Central memory CD4-positive, alpha-beta T cell (primary cell): Measurements from ENCODE around the gene NHLH1.

Experiments used
- DNase-seq: peaks from one replicate; pipeline ENCODE4 v3.0.0; 2022
- total RNA-seq, 3 experiments: gene quantifications; one replicate each; lab custom pipeline; 2026; lab: John Stamatoyannopoulos, UW

Gene NHLH1
- 0 to 0.32 (median 0.05) reads per million in 3 experiments for total RNA-seq

GRCh38 chr1:160366731-160367515, at the start of gene NHLH1:
TSS of gene NHLH1 (plus strand) at chr1:160367071. CDS start at chr1:160370732, 3,661 bp downstream.
- DNase-seq: no peak

GRCh38 chr1:160322831-160323230, 44.0 kb upstream of the NHLH1 start:
- DNase-seq: no peak

- DNase-seq: no peak
Observed at GRCh38 chr1:160325252-160325651, 41.6 kb upstream of the NHLH1 start.

- no peak for DNase-seq
Observed at GRCh38 chr1:160326418-160326817, 40.5 kb upstream of the NHLH1 start.

GRCh38 chr1:160328184-160328583, 38.7 kb upstream of the NHLH1 start:
- DNase-seq: no peak

GRCh38 chr1:160330119-160330518, 36.8 kb upstream of the NHLH1 start:
- DNase-seq: no peak

GRCh38 chr1:160332516-160332915, 34.4 kb upstream of the NHLH1 start:
- DNase-seq: no peak

- no peak for DNase-seq
Observed at GRCh38 chr1:160338580-160338979, 28.3 kb upstream of the NHLH1 start.

GRCh38 chr1:160340146-160340545, 26.7 kb upstream of the NHLH1 start:
- DNase-seq: no peak

GRCh38 chr1:160340866-160341265, 26.0 kb upstream of the NHLH1 start:
- no peak for DNase-seq

- DNase-seq: no peak
Observed at GRCh38 chr1:160342526-160342925, 24.3 kb upstream of the NHLH1 start.

- DNase-seq: peak; percentile 89
Observed at GRCh38 chr1:160342953-160343869, 23.7 kb upstream of the NHLH1 start, which contains the start of the genes COPA and NCSTN. TSS of gene COPA (minus strand) at chr1:160343250. CDS start at chr1:160343170, 80 bp downstream. TSS of gene NCSTN (plus strand) at chr1:160343383. CDS start at chr1:160343397, 14 bp downstream.

- no peak for DNase-seq
Observed at GRCh38 chr1:160344241-160344640, 22.6 kb upstream of the NHLH1 start.

GRCh38 chr1:160344936-160345335, 21.9 kb upstream of the NHLH1 start:
- no peak for DNase-seq

- DNase-seq: no peak
Observed at GRCh38 chr1:160346463-160346862, 20.4 kb upstream of the NHLH1 start.

GRCh38 chr1:160346958-160347357, 19.9 kb upstream of the NHLH1 start:
- no peak for DNase-seq

- no peak for DNase-seq
Observed at GRCh38 chr1:160351629-160352028, 15.2 kb upstream of the NHLH1 start.

GRCh38 chr1:160352555-160352954, 14.3 kb upstream of the NHLH1 start:
- no peak for DNase-seq

GRCh38 chr1:160353223-160353622, 13.6 kb upstream of the NHLH1 start:
- DNase-seq: no peak

GRCh38 chr1:160354388-160354985, 12.4 kb upstream of the NHLH1 start:
- no peak for DNase-seq

- no peak for DNase-seq
Observed at GRCh38 chr1:160357286-160358002, 9.4 kb upstream of the NHLH1 start.

- no peak for DNase-seq
Observed at GRCh38 chr1:160358073-160358472, 8.8 kb upstream of the NHLH1 start.
